Measurements from ENCODE around the gene CENPH.
"Not testable (repeated sequence)": the region's sequence is repeated elsewhere in the genome, so short reads cannot be mapped to it uniquely, and the experiment has no call there.

CENPH gene

GRCh38 chr5:69252437-69252836 is 63.1 kb downstream of the CENPH start:
- Mint-ChIP-seq H3K36me3 (ENCODE audit: low read depth) (peaks cover 10% of the 10 kb centered on the region), H3K9me3 (peaks cover 10% of the 10 kb centered on the region), H3K4me1 (ENCODE audit: low read depth) (peaks cover 7% of the 10 kb centered on the region), H3K4me3 (no peak overlapping the region), H3K27me3 (ENCODE audit: low read depth) (no peaks in the 10 kb centered on the region), H3K27ac (no peak overlapping the region)

DNA sequence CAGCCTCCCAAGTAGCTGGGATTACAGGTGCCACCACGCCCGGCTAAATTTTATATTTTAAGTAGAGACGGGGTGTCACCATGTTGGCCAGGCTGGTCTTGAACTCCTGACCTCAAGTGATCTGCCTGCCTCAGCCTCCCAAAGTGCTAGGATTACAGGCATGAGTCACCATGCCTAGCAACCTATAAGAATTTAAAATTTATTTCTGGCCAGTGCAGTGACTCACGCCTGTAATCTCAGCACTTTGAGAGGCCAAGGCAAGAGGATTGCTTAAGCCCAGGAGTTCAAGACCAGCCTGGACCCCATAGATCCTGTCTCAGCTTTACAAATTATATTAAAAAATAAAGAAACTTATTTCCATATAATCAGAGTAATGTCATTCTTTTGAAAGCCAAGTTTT is 66.6 kb downstream of the CENPH start:
- not testable (repeated sequence) for H3K9me3 Mint-ChIP-seq; H3K27ac Mint-ChIP-seq; H3K27me3 Mint-ChIP-seq (ENCODE audit: low read depth); H3K4me1 Mint-ChIP-seq (ENCODE audit: low read depth); H3K4me3 Mint-ChIP-seq
- H3K36me3 Mint-ChIP-seq (ENCODE audit: low read depth): peaks cover 19% of the 10 kb centered on the region

DNA sequence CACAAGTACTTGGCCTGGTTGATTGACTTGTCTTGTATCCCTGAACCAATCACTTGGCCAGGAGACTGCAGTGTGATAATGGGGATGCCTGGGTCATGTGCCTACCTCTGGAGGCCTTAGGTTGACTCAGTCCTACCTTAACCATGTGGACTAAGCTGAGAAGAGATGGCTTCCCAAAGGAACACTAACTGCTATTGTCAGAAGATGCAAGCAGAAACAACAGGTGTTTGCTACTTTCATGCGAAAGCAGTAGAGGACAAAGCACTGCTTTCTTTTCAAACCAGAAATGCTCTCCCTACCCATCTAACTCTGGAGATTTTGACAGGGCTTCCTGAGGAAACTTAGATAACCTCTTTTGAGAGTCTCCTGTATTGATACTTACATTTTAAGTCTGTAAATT is 68.2 kb downstream of the CENPH start:
- H3K4me1 Mint-ChIP-seq (ENCODE audit: low read depth): no peaks in the 10 kb centered on the region
- no peak overlapping the region for H3K27ac Mint-ChIP-seq
- no peaks in the 10 kb centered on the region for H3K9me3 Mint-ChIP-seq
- H3K4me3 Mint-ChIP-seq: no peak overlapping the region
- no peaks in the 10 kb centered on the region for H3K27me3 Mint-ChIP-seq (ENCODE audit: low read depth)
- H3K36me3 Mint-ChIP-seq (ENCODE audit: low read depth): peaks cover 30% of the 10 kb centered on the region
